IMR-90 (cell line): ENCODE measurements around the gene VTN. TPM values are rescaled to one million over a fixed set of nuclear protein-coding genes. Genes with fewer than 3 reads are reported as not detected.

Source experiments
- ATAC-seq: fragments of 200-7000 bp; cut with Tn5 transposase; 2 replicates; pipeline ENCODE4 v1.9.1; 2020; ENCODE audit warnings: low read depth, mild to moderate bottlenecking, moderate library complexity
- BruUV-seq: library from RNA; stranded (reverse); fragments of 400-500 nt; replicated peaks from 2 replicates; lab custom pipeline; 2021; lab: Mats Ljungman, UMichigan
- CTCF ChIA-PET: fragments of 300-600 bp; formaldehyde crosslinking; extraction: SDS; loops from one replicate; lab custom pipeline; 2021; ENCODE audit warnings: antibody characterized with exemption; lab: Yijun Ruan, JAX
- POLR2A ChIA-PET: fragments of 300-600 bp; sonication (Branson Sonifier 250); formaldehyde crosslinking; loops from one replicate; lab custom pipeline; 2022; ENCODE audit warnings: antibody characterized with exemption; ENCODE audit not compliant: unreplicated experiment; lab: Charles Lee
- DNase-seq: peaks from one replicate; pipeline ENCODE4 v3.0.0; 2013
- H2AFZ ChIP-seq: replicated peaks from 2 replicates; pipeline ENCODE3; 2013; ENCODE audit warnings: low read length, mild to moderate bottlenecking; ENCODE audit not compliant: poor library complexity
- H2AK5ac ChIP-seq: 2 replicates; pipeline ENCODE4 v1.6.1; 2013; ENCODE audit warnings: low read depth, low read length, inconsistent platforms
- H2AK9ac ChIP-seq: replicated peaks from 2 replicates; pipeline ENCODE3; 2013; ENCODE audit warnings: mild to moderate bottlenecking, low read depth, low read length, moderate library complexity; ENCODE audit not compliant: poor library complexity
- H2BK120ac ChIP-seq: 2 replicates; pipeline ENCODE4 v1.6.1; 2013; ENCODE audit warnings: low read depth, low read length, inconsistent platforms
- H2BK15ac ChIP-seq: 3 replicates; pipeline ENCODE4 v1.6.1; 2013; ENCODE audit warnings: low read depth, low read length, inconsistent platforms
- H2BK20ac ChIP-seq: 2 replicates; pipeline ENCODE4 v1.6.1; 2013; ENCODE audit warnings: low read depth, mild to moderate bottlenecking, inconsistent platforms, low read length, moderate library complexity
- H2BK5ac ChIP-seq: 2 replicates; pipeline ENCODE4 v1.6.1; 2013; ENCODE audit warnings: mild to moderate bottlenecking, low read depth, low read length, inconsistent platforms; ENCODE audit not compliant: poor library complexity, severe bottlenecking
- H3K14ac ChIP-seq: replicated peaks from 2 replicates; pipeline ENCODE4 v1.6.1; 2013; ENCODE audit warnings: low read depth, low read length, inconsistent platforms
- H3K18ac ChIP-seq: 2 replicates; pipeline ENCODE4 v1.6.1; 2013; ENCODE audit warnings: low read depth, low read length, control low read depth
- H3K23ac ChIP-seq: 2 replicates; pipeline ENCODE4 v1.6.1; 2013; ENCODE audit warnings: low read depth, low read length, inconsistent platforms
- H3K27ac ChIP-seq: 2 replicates; pipeline ENCODE4 v1.5.1; 2013; ENCODE audit warnings: mild to moderate bottlenecking, control low read depth, low read length; ENCODE audit not compliant: insufficient read depth
- H3K27me3 ChIP-seq: 2 replicates; pipeline ENCODE4 v1.6.1; 2013; ENCODE audit warnings: low read length; ENCODE audit not compliant: control insufficient read depth, insufficient read depth
- H3K36me3 ChIP-seq: 2 replicates; pipeline ENCODE4 v1.6.1; 2013; ENCODE audit warnings: low read length, mixed read lengths; ENCODE audit not compliant: control insufficient read depth, insufficient read depth
- H3K4ac ChIP-seq: 2 replicates; pipeline ENCODE4 v1.6.1; 2013; ENCODE audit warnings: low read depth, low read length, inconsistent platforms
- H3K4me1 ChIP-seq: 2 replicates; pipeline ENCODE4 v1.6.1; 2013; ENCODE audit warnings: low read length, mixed read lengths; ENCODE audit not compliant: control insufficient read depth, insufficient read depth
- H3K4me2 ChIP-seq: 2 replicates; pipeline ENCODE4 v1.6.1; 2013; ENCODE audit warnings: low read depth, mild to moderate bottlenecking, control low read depth, low read length, moderate library complexity
- H3K4me3 ChIP-seq: 2 replicates; pipeline ENCODE4 v1.5.1; 2013; ENCODE audit warnings: low read depth, mild to moderate bottlenecking, control low read depth, low read length, moderate library complexity; ENCODE audit not compliant: insufficient read depth
- H3K56ac ChIP-seq: 2 replicates; pipeline ENCODE4 v1.6.1; 2013; ENCODE audit warnings: low read length, inconsistent platforms; ENCODE audit not compliant: insufficient read depth; ENCODE audit errors: extremely low read depth
- H3K79me1 ChIP-seq, 2 experiments: 2 replicates each; pipeline ENCODE4 v1.6.1; 2013; ENCODE audit warnings: low read length in 2 of 2, inconsistent platforms in 1 of 2, low read depth in 1 of 2
- H3K9ac ChIP-seq: 2 replicates; pipeline ENCODE4 v1.6.1; 2013; ENCODE audit warnings: low read depth, low read length, control low read depth
- H3K9me1 ChIP-seq: 2 replicates; pipeline ENCODE4 v1.6.1; 2013; ENCODE audit warnings: low read length, inconsistent platforms; ENCODE audit not compliant: insufficient read depth
- H3K9me3 ChIP-seq: 2 replicates; pipeline ENCODE4 v1.6.1; 2013; ENCODE audit warnings: low read length; ENCODE audit not compliant: control insufficient read depth, insufficient read depth
- H4K20me1 ChIP-seq: 2 replicates; pipeline ENCODE4 v1.6.1; 2013; ENCODE audit warnings: low read length, inconsistent platforms; ENCODE audit not compliant: insufficient read depth
- H4K5ac ChIP-seq: 2 replicates; pipeline ENCODE4 v1.6.1; 2013; ENCODE audit warnings: mild to moderate bottlenecking, low read depth, low read length, control low read depth
- H4K8ac ChIP-seq, 2 experiments: 2 replicates each; pipeline ENCODE4 v1.6.1; 2013; ENCODE audit warnings: low read depth in 2 of 2, low read length in 2 of 2, control low read depth in 1 of 2, inconsistent platforms in 1 of 2
- H4K91ac ChIP-seq: 2 replicates; pipeline ENCODE4 v1.6.1; 2013; ENCODE audit warnings: low read depth, low read length, inconsistent platforms; ENCODE audit not compliant: insufficient read depth
- CHD1 ChIP-seq: IDR thresholded peaks from 2 replicates; pipeline ENCODE4 v1.6.1; 2012; ENCODE audit warnings: low read depth, low read length, improper control_type of control experiment
- CTCF ChIP-seq: conservative IDR thresholded peaks from 2 replicates; pipeline ENCODE4 v1.5.1; 2012; ENCODE audit warnings: mild to moderate bottlenecking, low read depth, low read length, improper control_type of control experiment
- ELK1 ChIP-seq: fragments of 150-350 bp; IDR thresholded peaks from 2 replicates; pipeline ENCODE4 v1.6.1; 2016; ENCODE audit warnings: low read depth, mild to moderate bottlenecking, low read length, moderate library complexity, borderline replicate concordance
- FOS ChIP-seq: fragments of 150-350 bp; IDR thresholded peaks from 2 replicates; pipeline ENCODE4 v1.6.1; 2016; ENCODE audit warnings: low read depth, low read length
- MAFK ChIP-seq: IDR thresholded peaks from 2 replicates; pipeline ENCODE4 v1.6.1; 2012; ENCODE audit warnings: low read depth, low read length, improper control_type of control experiment
- MAZ ChIP-seq: IDR thresholded peaks from 2 replicates; pipeline ENCODE4 v1.6.1; 2012; ENCODE audit warnings: low read depth, mild to moderate bottlenecking, low read length, improper control_type of control experiment, moderate library complexity, borderline replicate concordance
- MXI1 ChIP-seq: IDR thresholded peaks from 2 replicates; pipeline ENCODE4 v1.6.1; 2012; ENCODE audit warnings: low read depth, mild to moderate bottlenecking, low read length, moderate library complexity, borderline replicate concordance
- NFE2L2 ChIP-seq: fragments of 150-350 bp; IDR thresholded peaks from 2 replicates; pipeline ENCODE4 v1.6.1; 2016; ENCODE audit warnings: low read depth, mild to moderate bottlenecking, low read length
- POLR2A ChIP-seq: IDR thresholded peaks from 2 replicates; pipeline ENCODE4 v1.6.1; 2012; ENCODE audit warnings: mild to moderate bottlenecking, low read depth, low read length
- RAD21 ChIP-seq: IDR thresholded peaks from 2 replicates; pipeline ENCODE4 v1.6.1; 2012; ENCODE audit warnings: low read length, improper control_type of control experiment
- RFX5 ChIP-seq: IDR thresholded peaks from 2 replicates; pipeline ENCODE4 v1.8.0; 2012; ENCODE audit warnings: low read depth, mild to moderate bottlenecking, low read length, moderate library complexity
- SMC3 ChIP-seq: fragments of 150-350 bp; IDR thresholded peaks from 2 replicates; pipeline ENCODE4 v1.6.1; 2016; ENCODE audit warnings: low read depth, mild to moderate bottlenecking, antibody characterized with exemption, low read length, moderate library complexity
- WGBS, 2 experiments: methylation state at CpG; one replicate each; pipeline versions ENCODE4 v1.1.5 to v1.1.7; 2013; ENCODE audit warnings: missing lambda C conversion rate in 2 of 2; ENCODE audit not compliant: insufficient read length in 1 of 2; ENCODE audit errors: extremely low coverage in 2 of 2; 5-methylcytosine and 5-hydroxymethylcytosine counted together
- dilution Hi-C: fragments of 300-500 bp; cut with HindIII; formaldehyde crosslinking; loops from one replicate; pipeline ENCODE4 v1.14.3; 2018; ENCODE audit warnings: low sequenced_read_pairs; ENCODE audit not compliant: unreplicated experiment
- in situ Hi-C: fragments of 300-500 bp; cut with MboI; formaldehyde crosslinking; loops from 3 replicates; pipeline ENCODE4 v1.14.3; 2019; ENCODE audit warnings: low sequenced_read_pairs, inconsistent platforms, mixed read lengths
- intact Hi-C: fragments of 100-400 bp; cut with micrococcal nuclease; formaldehyde crosslinking; loops from 2 replicates; pipeline ENCODE4 v1.10.0; 2022
- polyA plus RNA-seq, 3 experiments: library from polyadenylated mRNA; depleted of rRNA; stranded (reverse); fragments of >200 nt; gene quantifications; 2 replicates each; pipeline ENCODE4 v1.2.3, GENCODE V29; 2012; ENCODE audit warnings: low replicate concordance in 1 of 3
- total RNA-seq: library from RNA; depleted of rRNA; stranded (reverse); fragments of >200 nt; gene quantifications from 2 replicates; pipeline ENCODE4 v1.2.3, GENCODE V29; 2012

VTN gene
- total and polyA plus RNA-seq, 2 of the 4 experiments (the other 2 are of a cell fraction): 0.18 to 1.0 TPM

- no peak for TF ChIP-seq RFX5
Observed at GRCh38 chr17:28368915-28369683, 1.0 kb downstream of the VTN start (continued).

GRCh38 chr17:28368306-28368831 lies 1.7 kb downstream of the VTN start:
- Histone ChIP-seq H2BK20ac (no peak overlapping the region), H3K4me3 (no peak overlapping the region), H4K20me1 (peaks cover 14% of the 10 kb centered on the region), H2BK120ac (no peak overlapping the region), H3K14ac (no peak overlapping the region), H3K27me3 (no peaks in the 10 kb centered on the region), H3K9me1 (peaks cover 23% of the 10 kb centered on the region), H3K36me3 (peaks cover 3% of the 10 kb centered on the region; the same call in 1 of the 2 replicates), H3K18ac (no peak overlapping the region), H4K5ac (no peak overlapping the region), H3K27ac (no peak overlapping the region), H4K8ac (no peak overlapping the region), H3K4me1 (peaks cover 14% of the 10 kb centered on the region; the same call in 1 of the 2 replicates), H3K4ac (no peak overlapping the region), H3K79me1 (peaks cover 5 to 11% of the 10 kb centered on the region in 2 experiments; a peak in 3 of 4 replicates), H2AK9ac (no peak overlapping the region), H3K9ac (no peak overlapping the region), H4K91ac (no peak overlapping the region), H2AFZ (no peak overlapping the region), H3K56ac (no peak overlapping the region), H2BK5ac (no peak overlapping the region), H3K4me2 (no peak overlapping the region), H2BK15ac (no peak overlapping the region), H2AK5ac (no peak overlapping the region), H3K23ac (no peak overlapping the region), H3K9me3 (no peaks in the 10 kb centered on the region)
- POLR2A ChIA-PET: no interaction called here
- intact Hi-C loops (no loop called here), in situ Hi-C loops (no loop called here), dilution Hi-C loops (no loop called here)
- ATAC-seq (no peak), DNase-seq (no peak)
- TF ChIP-seq MAFK (no peak), FOS (no peak), SMC3 (no peak), MXI1 (no peak), RAD21 (no peak), RFX5 (no peak), CHD1 (no peak), MAZ (no peak), NFE2L2 (no peak), POLR2A (no peak), ELK1 (no peak), CTCF (no peak)
- BruUV-seq: no TSS peak
- CTCF ChIA-PET: no interaction called here
- 100% methylated on average over 2 of the region's 5 CpGs; no CpG with 5 or more reads in 1 of the 2 experiments for WGBS, 2 experiments
